ENCODE results near the gene PDE9A. TPM values are rescaled to one million over a fixed set of nuclear protein-coding genes. Genes with fewer than 3 reads are reported as not detected.

The PDE9A gene
- total RNA-seq, 4 donors from 2014 or later, result 92.4 to 478 (median 444) TPM

- Histone ChIP-seq H3K36me3 (peaks cover 0 to 65% (median 0%) of the 10 kb centered on the region in 3 donors), H3K4me1 (peaks cover 0 to 28% (median 0%) of the 10 kb centered on the region in 4 donors), H3K9me3 (no peaks in the 10 kb centered on the region), H3K27me3 (no peaks in the 10 kb centered on the region), H3K4me3 (no peak overlapping the region), H3K27ac (peak overlapping the region; percentile 55 to 69 (median 66))
- no peak for TF ChIP-seq POLR2A (IDR thresholded peaks at IDR 0.05)
- TF ChIP-seq, protein P1, sequence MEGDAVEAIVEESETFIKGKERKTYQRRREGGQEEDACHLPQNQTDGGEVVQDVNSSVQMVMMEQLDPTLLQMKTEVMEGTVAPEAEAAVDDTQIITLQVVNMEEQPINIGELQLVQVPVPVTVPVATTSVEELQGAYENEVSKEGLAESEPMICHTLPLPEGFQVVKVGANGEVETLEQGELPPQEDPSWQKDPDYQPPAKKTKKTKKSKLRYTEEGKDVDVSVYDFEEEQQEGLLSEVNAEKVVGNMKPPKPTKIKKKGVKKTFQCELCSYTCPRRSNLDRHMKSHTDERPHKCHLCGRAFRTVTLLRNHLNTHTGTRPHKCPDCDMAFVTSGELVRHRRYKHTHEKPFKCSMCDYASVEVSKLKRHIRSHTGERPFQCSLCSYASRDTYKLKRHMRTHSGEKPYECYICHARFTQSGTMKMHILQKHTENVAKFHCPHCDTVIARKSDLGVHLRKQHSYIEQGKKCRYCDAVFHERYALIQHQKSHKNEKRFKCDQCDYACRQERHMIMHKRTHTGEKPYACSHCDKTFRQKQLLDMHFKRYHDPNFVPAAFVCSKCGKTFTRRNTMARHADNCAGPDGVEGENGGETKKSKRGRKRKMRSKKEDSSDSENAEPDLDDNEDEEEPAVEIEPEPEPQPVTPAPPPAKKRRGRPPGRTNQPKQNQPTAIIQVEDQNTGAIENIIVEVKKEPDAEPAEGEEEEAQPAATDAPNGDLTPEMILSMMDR (IDR thresholded peaks at IDR 0.05), result no peak
- peak in 1 of 3 donors; percentile 40 for DNase-seq
Observed at GRCh38 chr21:42747746-42748351, 94.4 kb downstream of the PDE9A start.

- H3K9me3 ChIP-seq, result no peaks in the 10 kb centered on the region
- H3K36me3 ChIP-seq, result peaks cover 0 to 65% (median 0%) of the 10 kb centered on the region in 3 donors
- peaks cover 0 to 28% (median 0%) of the 10 kb centered on the region in 4 donors for H3K4me1 ChIP-seq
- peak overlapping the region in 3 of 4 donors; percentile 12 to 60 (median 56) for H3K27ac ChIP-seq
- TF ChIP-seq, protein P1 (IDR thresholded peaks at IDR 0.05), result no peak
- TF ChIP-seq POLR2A (IDR thresholded peaks at IDR 0.05), result no peak
- H3K4me3 ChIP-seq, result no peak overlapping the region
- DNase-seq, result no peak
- no peaks in the 10 kb centered on the region for H3K27me3 ChIP-seq
Observed at GRCh38 chr21:42748620-42749176, 95.3 kb downstream of the PDE9A start.

DNA sequence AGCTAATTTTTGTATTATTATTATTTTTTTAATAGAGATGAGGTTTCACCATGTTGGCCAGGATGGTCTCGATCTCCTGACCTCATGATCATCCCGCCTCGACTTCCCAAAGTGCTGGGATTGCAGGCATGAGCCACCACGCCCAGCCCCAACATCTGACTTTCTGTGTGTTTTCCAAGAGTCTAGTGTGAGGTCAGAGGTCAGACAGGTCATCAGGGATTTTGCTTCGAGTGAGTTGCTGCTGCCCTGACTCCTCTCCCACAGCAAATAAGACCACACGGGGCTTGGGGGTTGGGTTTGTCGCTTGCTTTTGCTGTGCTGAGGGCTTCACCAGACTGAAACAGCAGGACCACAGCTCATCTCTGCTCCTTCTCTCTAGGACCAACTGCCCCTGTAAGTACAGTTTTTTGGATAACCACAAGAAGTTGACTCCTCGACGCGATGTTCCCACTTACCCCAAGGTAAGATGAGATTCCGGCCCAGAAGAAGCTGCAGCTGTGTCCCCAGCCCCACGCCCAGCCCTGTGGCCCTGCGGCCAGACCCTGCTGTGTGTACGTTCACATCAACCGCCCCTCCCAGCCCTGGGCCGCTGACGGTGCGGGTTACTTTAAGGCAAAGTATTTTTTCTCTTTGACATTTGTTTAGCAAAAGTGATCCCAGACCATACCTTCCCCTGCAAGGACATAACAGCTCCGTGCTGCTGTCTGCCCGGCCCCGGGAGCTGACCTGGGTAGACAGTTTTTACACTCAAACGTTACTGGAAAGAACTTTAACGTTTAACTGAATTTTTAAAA lies 97.5 kb downstream of the PDE9A start:
- no peak overlapping the region for H3K27ac ChIP-seq
- no peak overlapping the region for H3K4me3 ChIP-seq
- TF ChIP-seq POLR2A (IDR thresholded peaks at IDR 0.05), result no peak
- TF ChIP-seq, protein P1 (IDR thresholded peaks at IDR 0.05), result no peak
- H3K9me3 ChIP-seq, result no peaks in the 10 kb centered on the region
- H3K4me1 ChIP-seq, result peaks cover 0 to 28% (median 0%) of the 10 kb centered on the region in 4 donors
- H3K27me3 ChIP-seq, result no peaks in the 10 kb centered on the region
- H3K36me3 ChIP-seq, result peaks cover 0 to 66% (median 0%) of the 10 kb centered on the region in 3 donors
- peak in 1 of 3 donors; percentile 43 for DNase-seq

GRCh38 chr21:42751866-42752265 lies 98.4 kb downstream of the PDE9A start:
- TF ChIP-seq, protein P1 (IDR thresholded peaks at IDR 0.05), result no peak
- TF ChIP-seq POLR2A (IDR thresholded peaks at IDR 0.05), result no peak
- Histone ChIP-seq H3K36me3 (peaks cover 0 to 64% (median 0%) of the 10 kb centered on the region in 3 donors), H3K9me3 (no peaks in the 10 kb centered on the region), H3K27ac (no peak overlapping the region), H3K4me1 (peaks cover 0 to 28% (median 0%) of the 10 kb centered on the region in 4 donors), H3K4me3 (no peak overlapping the region), H3K27me3 (no peaks in the 10 kb centered on the region)
- DNase-seq, result no peak

- H3K27ac ChIP-seq, result no peak overlapping the region
- peaks cover 0 to 81% (median 0%) of the 10 kb centered on the region in 3 donors for H3K36me3 ChIP-seq
- no peak overlapping the region for H3K4me3 ChIP-seq
- H3K4me1 ChIP-seq, result peaks cover 0 to 10% (median 0%) of the 10 kb centered on the region in 4 donors
- DNase-seq, result no peak
- TF ChIP-seq, protein P1 (IDR thresholded peaks at IDR 0.05), result no peak
- TF ChIP-seq POLR2A (IDR thresholded peaks at IDR 0.05), result no peak
- H3K9me3 ChIP-seq, result no peaks in the 10 kb centered on the region
- no peaks in the 10 kb centered on the region for H3K27me3 ChIP-seq
Observed at GRCh38 chr21:42753804-42754203, 100.4 kb downstream of the PDE9A start.
